GM12878 (cell line): ENCODE measurements around the gene TBKBP1. TPM values are rescaled to one million over a fixed set of nuclear protein-coding genes. Genes with fewer than 3 reads are reported as not detected.

ENCODE experiments used
- ATAC-seq: fragments of 200-7000 bp; cut with Tn5 transposase; 3 replicates; pipeline ENCODE4 v1.9.1; 2020; ENCODE audit warnings: mild to moderate bottlenecking, moderate library complexity
- BruUV-seq: library from RNA; stranded (reverse); fragments of 400-500 nt; replicated peaks from 2 replicates; lab custom pipeline; 2021; lab: Mats Ljungman, UMichigan
- CTCF ChIA-PET: fragments of 300-600 bp; sonication (Branson Sonifier 250); formaldehyde crosslinking; extraction: SDS; loops from one replicate; lab custom pipeline; 2021; ENCODE audit warnings: inconsistent platforms; lab: Yijun Ruan, JAX
- POLR2A ChIA-PET: fragments of 350-600 bp; formaldehyde crosslinking; extraction: SDS; loops from one replicate; lab custom pipeline; 2021; ENCODE audit warnings: inconsistent platforms; lab: Charles Lee
- RAD21 ChIA-PET: fragments of 300-600 bp; sonication (Branson Sonifier 250); formaldehyde crosslinking; loops from one replicate; lab custom pipeline; 2023; ENCODE audit warnings: antibody characterized with exemption; ENCODE audit not compliant: unreplicated experiment; lab: Charles Lee
- SMC1A ChIA-PET: fragments of 300-600 bp; sonication (Branson Sonifier 250); formaldehyde crosslinking; loops from one replicate; lab custom pipeline; 2023; ENCODE audit not compliant: unreplicated experiment, uncharacterized antibody; lab: Charles Lee
- DNase-seq: peaks from one replicate; pipeline ENCODE4 v3.0.0-alpha.2; 2011; ENCODE audit warnings: low read depth, low spot score
- FAIRE-seq: peaks from 3 replicates; lab custom pipeline; 2011; peaks lifted over from hg19 to GRCh38; lab: Jason Lieb, UNC
- H2AFZ ChIP-seq: 2 replicates; pipeline ENCODE4 v1.6.0; 2011; ENCODE audit warnings: low read depth, low read length, control low read depth; ENCODE audit not compliant: control insufficient read depth
- H3K27ac ChIP-seq: 2 replicates; pipeline ENCODE4 v1.5.1; 2011; ENCODE audit warnings: control low read depth; ENCODE audit not compliant: control insufficient read depth, insufficient read depth
- H3K27me3 ChIP-seq, 2 experiments: replicated peaks in 1 of 2; 2 replicates each; pipeline versions ENCODE4 v1.6.0 to v1.6.1; 2011; ENCODE audit warnings: low read length in 1 of 2; ENCODE audit not compliant: control insufficient read depth in 2 of 2, insufficient read depth in 2 of 2
- H3K36me3 ChIP-seq, 2 experiments: 2 replicates each; pipeline ENCODE4 v1.5.1; 2011; ENCODE audit warnings: low read length in 1 of 2; ENCODE audit not compliant: control insufficient read depth in 2 of 2, insufficient read depth in 2 of 2
- H3K4me1 ChIP-seq: 2 replicates; pipeline ENCODE4 v1.6.1; 2011; ENCODE audit warnings: mild to moderate bottlenecking, low read length, moderate library complexity, mixed read lengths; ENCODE audit not compliant: control insufficient read depth, insufficient read depth
- H3K4me2 ChIP-seq: 2 replicates; pipeline ENCODE4 v1.6.0; 2011; ENCODE audit warnings: control low read depth; ENCODE audit not compliant: control insufficient read depth, insufficient read depth
- H3K4me3 ChIP-seq: fragments of 200-600 bp; sonication (generic); 2 replicates; pipeline ENCODE4 v1.5.1; 2016
- H3K79me2 ChIP-seq: 2 replicates; pipeline ENCODE4 v1.6.0; 2011; ENCODE audit warnings: low read length; ENCODE audit not compliant: control insufficient read depth, insufficient read depth
- H3K9ac ChIP-seq: 2 replicates; pipeline ENCODE4 v1.8.0; 2011; ENCODE audit warnings: low read length, control low read depth, mixed read lengths; ENCODE audit not compliant: control insufficient read depth, insufficient read depth
- H3K9me3 ChIP-seq: replicated peaks from 3 replicates; pipeline ENCODE4 v1.5.1; 2011; ENCODE audit warnings: mild to moderate bottlenecking, low read length; ENCODE audit not compliant: control insufficient read depth, insufficient read depth
- H4K20me1 ChIP-seq: 2 replicates; pipeline ENCODE4 v1.6.0; 2011; ENCODE audit not compliant: control insufficient read depth, insufficient read depth
- CEBPZ ChIP-seq: fragments of 150-350 bp; IDR thresholded peaks from 2 replicates; pipeline ENCODE4 v1.6.1; 2016; ENCODE audit warnings: low read depth, low read length
- CHD2 ChIP-seq: IDR thresholded peaks from 2 replicates; pipeline ENCODE4 v1.6.1; 2011; ENCODE audit warnings: low read depth, low read length, improper control_type of control experiment, borderline replicate concordance
- CHD4 ChIP-seq: fragments of 200-600 bp; sonication (generic); IDR thresholded peaks from 2 replicates; pipeline ENCODE4 v1.6.1; 2016; ENCODE audit warnings: mild to moderate bottlenecking
- DPF2 ChIP-seq: fragments of 450-650 bp; IDR thresholded peaks from 2 replicates; pipeline ENCODE4 v1.6.1; 2017; ENCODE audit warnings: mild to moderate bottlenecking
- HCFC1 ChIP-seq: fragments of 150-350 bp; IDR thresholded peaks from 2 replicates; pipeline ENCODE4 v1.6.1; 2014; ENCODE audit warnings: low read length
- LARP7 ChIP-seq: fragments of 450-650 bp; IDR thresholded peaks from 2 replicates; pipeline ENCODE4 v1.6.1; 2017; ENCODE audit warnings: mild to moderate bottlenecking
- MEF2B ChIP-seq: fragments of 450-650 bp; IDR thresholded peaks from 2 replicates; pipeline ENCODE4 v1.6.1; 2018; ENCODE audit warnings: mild to moderate bottlenecking, moderate library complexity; ENCODE audit not compliant: partially characterized antibody, poor library complexity, severe bottlenecking
- MLLT1 ChIP-seq: fragments of 450-650 bp; IDR thresholded peaks from 2 replicates; pipeline ENCODE4 v1.6.1; 2016; ENCODE audit warnings: mild to moderate bottlenecking
- NKRF ChIP-seq: fragments of 450-650 bp; conservative IDR thresholded peaks from 2 replicates; pipeline ENCODE4 v1.6.1; 2017; ENCODE audit warnings: mild to moderate bottlenecking, moderate library complexity
- NR2C1 ChIP-seq: fragments of 450-650 bp; IDR thresholded peaks from 2 replicates; pipeline ENCODE4 v1.6.1; 2017; ENCODE audit warnings: antibody characterized with exemption, mild to moderate bottlenecking, moderate library complexity
- POLR2A ChIP-seq: IDR thresholded peaks from 2 replicates; pipeline ENCODE4 v1.6.1; 2011; ENCODE audit warnings: low read depth, mild to moderate bottlenecking, low read length
- SIX5 ChIP-seq: IDR thresholded peaks from 2 replicates; pipeline ENCODE4 v1.6.1; 2011; ENCODE audit warnings: mild to moderate bottlenecking, low read depth, low read length, moderate library complexity; ENCODE audit not compliant: severe bottlenecking
- SMAD1 ChIP-seq: fragments of 450-650 bp; IDR thresholded peaks from 2 replicates; pipeline ENCODE4 v1.6.1; 2018; ENCODE audit warnings: mild to moderate bottlenecking, low read depth; ENCODE audit not compliant: partially characterized antibody
- SREBF2 ChIP-seq: IDR thresholded peaks from 2 replicates; pipeline ENCODE4 v1.6.1; 2012; ENCODE audit warnings: mild to moderate bottlenecking, low read length
- TCF7 ChIP-seq: IDR thresholded peaks from 2 replicates; pipeline ENCODE4 v1.6.1; 2014; ENCODE audit warnings: antibody characterized with exemption, borderline replicate concordance
- USF2 ChIP-seq: IDR thresholded peaks from 2 replicates; pipeline ENCODE4 v1.6.1; 2011; ENCODE audit warnings: low read depth, low read length, improper control_type of control experiment, borderline replicate concordance
- WGBS: methylation state at CpG from one replicate; pipeline ENCODE4 v1.1.6; 2016; ENCODE audit warnings: low lambda C conversion rate; ENCODE audit not compliant: insufficient replicate concordance, insufficient coverage; ENCODE audit errors: missing lambda C conversion rate; 5-methylcytosine and 5-hydroxymethylcytosine counted together
- in situ Hi-C: fragments of 300-500 bp; cut with MboI; formaldehyde crosslinking; loops from 9 replicates; pipeline ENCODE4 v1.14.3; 2018; ENCODE audit warnings: mixed read lengths
- intact Hi-C: fragments of 100-400 bp; cut with micrococcal nuclease; formaldehyde crosslinking; loops from one replicate; pipeline ENCODE4 v1.14.2; 2022; ENCODE audit not compliant: unreplicated experiment
- polyA plus RNA-seq, 11 experiments: library from polyadenylated mRNA; depleted of rRNA in 4 of 11; unstranded in 6 of 11; stranded (reverse) in 5 of 11; fragments of >200 nt; fragmentation: Nextera tagmentation in 4 of 11; fragmentation: Illumina TruSeq in 1 of 11; extraction: Ambion mirVana in 4 of 11; extraction: Trizol in 1 of 11; gene quantifications; 1 replicate in 1 of 11; 2 replicates in 10 of 11; pipeline versions ENCODE4 v1.2.1 to v1.2.3, GENCODE V29; 2011 to 2016; ENCODE audit warnings: inconsistent platforms in 2 of 11, missing spikeins in 2 of 11, low read depth in 1 of 11
- total RNA-seq, 4 experiments: library from RNA; depleted of rRNA in 3 of 4; stranded (reverse); fragments of >200 nt in 3 of 4; fragmentation: Illumina TruSeq in 1 of 4; extraction: Trizol in 1 of 4; gene quantifications; 2 replicates each; pipeline versions ENCODE4 v1.2.1 to v1.2.3, GENCODE V29; 2013 to 2021

The TBKBP1 gene
- total and polyA plus RNA-seq, 10 of the 15 experiments (the other 5 are each of a cell fraction or from before 2014, with no cell fraction given): 0.11 to 2.7 (median 0.74) TPM; not detected in 3

- ATAC-seq (peak; percentile 17), FAIRE-seq (no peak), DNase-seq (no peak)
- Histone ChIP-seq H2AFZ (no peak overlapping the region), H3K4me2 (peak overlapping the region; percentile 63), H3K4me1 (peaks cover 90% of the 10 kb centered on the region), H3K79me2 (no peaks in the 10 kb centered on the region), H3K27me3 (peaks cover 0 to 5% of the 10 kb centered on the region in 2 experiments; a peak in 3 of 4 replicates), H4K20me1 (no peaks in the 10 kb centered on the region; the same call in 1 of the 2 replicates), H3K9ac (no peak overlapping the region), H3K9me3 (no peaks in the 10 kb centered on the region), H3K4me3 (no peak overlapping the region), H3K27ac (no peak overlapping the region), H3K36me3 (no peaks in the 10 kb centered on the region)
- ChIA-PET SMC1A (interaction anchor here (0.6 to 5.9 kb wide), 8 partner anchors 8 to 486 kb away, joined by 3 to 56 read pairs (median 13); partner anchors contain the start of gene TBX21), RAD21 (interaction anchor here (1.0 to 8.3 kb wide), 6 partner anchors 15 to 125 kb away, joined by 3 to 142 read pairs (median 14); partner anchors contain the start of genes TBKBP1 and TBX21), CTCF (interaction anchor here (1.5 to 9.0 kb wide), 5 partner anchors 14 to 24 kb away, joined by 13 to 229 read pairs (median 34); partner anchors contain the start of gene TBX21), POLR2A (interaction anchor here (1.2 to 7.3 kb wide), 4 partner anchors 9 to 19 kb away, joined by 3 to 76 read pairs (median 15); partner anchors contain the start of gene TBX21)
- in situ Hi-C loops (no loop called here), intact Hi-C loops (no loop called here)
- BruUV-seq: no TSS peak
- WGBS: 23% methylated on average over 2 of the region's 2 CpGs
- TF ChIP-seq TCF7: no peak
- TF ChIP-seq USF2: no peak
- TF ChIP-seq CHD2: peak; percentile 75
- TF ChIP-seq DPF2: peak; percentile 55; the same call in 1 of the 2 replicates
- TF ChIP-seq SREBF2: no peak
- TF ChIP-seq SMAD1: no peak
- TF ChIP-seq POLR2A: no peak
- TF ChIP-seq CEBPZ: no peak
- TF ChIP-seq HCFC1: no peak
- no peak for TF ChIP-seq LARP7
- peak; percentile 84 for TF ChIP-seq MEF2B
- TF ChIP-seq CHD4: no peak
- 0 out of 2 replicates have a peak, but pooled peaks have one; percentile 41 for TF ChIP-seq MLLT1
- no peak for TF ChIP-seq NKRF
- no peak for TF ChIP-seq SIX5
- TF ChIP-seq NR2C1: 0 out of 2 replicates have a peak, but pooled peaks have one; percentile 25
Observed at GRCh38 chr17:47717261-47717697, 23.3 kb downstream of the TBKBP1 start.
